ENCODE results near the gene CAV3. TPM values are rescaled to one million over a fixed set of nuclear protein-coding genes. Genes with fewer than 3 reads are reported as not detected.

The CAV3 gene
- total and polyA plus RNA-seq, 10 donors, result 0.11 TPM; not detected in 9

DNA sequence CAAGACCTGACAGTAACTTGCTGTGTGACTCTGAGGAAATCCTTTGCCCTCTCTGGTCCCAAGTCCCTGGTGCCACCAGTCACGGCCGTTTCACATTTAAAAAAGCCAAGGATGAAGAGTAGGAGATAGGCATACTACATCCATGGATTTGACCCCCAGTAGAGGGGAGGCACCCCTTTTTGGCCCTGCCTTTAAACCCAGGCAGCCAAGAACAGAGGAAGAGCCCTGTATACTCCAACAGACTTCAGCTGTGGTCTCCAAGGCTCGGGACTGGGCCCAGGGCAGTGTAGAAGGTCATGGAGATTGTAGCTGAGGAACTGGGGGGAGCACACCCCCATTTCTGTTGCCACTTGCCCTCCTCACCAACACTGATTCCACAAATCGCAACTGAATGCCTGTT is 3.7 kb downstream of the CAV3 start:
- Histone ChIP-seq H3K4me1 (peaks cover 0 to 10% (median 0%) of the 10 kb centered on the region in 6 donors), H3K4me3 (no peak overlapping the region), H3K36me3 (no peaks in the 10 kb centered on the region), H3K27ac (no peak overlapping the region), H3K27me3 (replicated peaks in 1 of 7) (peaks cover 0 to 17% (median 0%) of the 10 kb centered on the region in 7 donors), H3K9me3 (no peaks in the 10 kb centered on the region)
- TF ChIP-seq POLR2A (IDR thresholded peaks at IDR 0.05) (no peak), POLR2AphosphoS5 (IDR thresholded peaks at IDR 0.05) (no peak), CTCF (IDR thresholded peaks at IDR 0.05 in 8 of 11, conservative IDR thresholded peaks at IDR 0.05 in 3 of 11) (no peak)
- WGBS, 5 donors, result 80 to 96% (median 91%) methylated on average over 4 of the region's 4 CpGs
- intact Hi-C loops (cut with DNase I; ENCODE audit: low total_unique reads), result no loop called here
- no peak for DNase-seq

DNA sequence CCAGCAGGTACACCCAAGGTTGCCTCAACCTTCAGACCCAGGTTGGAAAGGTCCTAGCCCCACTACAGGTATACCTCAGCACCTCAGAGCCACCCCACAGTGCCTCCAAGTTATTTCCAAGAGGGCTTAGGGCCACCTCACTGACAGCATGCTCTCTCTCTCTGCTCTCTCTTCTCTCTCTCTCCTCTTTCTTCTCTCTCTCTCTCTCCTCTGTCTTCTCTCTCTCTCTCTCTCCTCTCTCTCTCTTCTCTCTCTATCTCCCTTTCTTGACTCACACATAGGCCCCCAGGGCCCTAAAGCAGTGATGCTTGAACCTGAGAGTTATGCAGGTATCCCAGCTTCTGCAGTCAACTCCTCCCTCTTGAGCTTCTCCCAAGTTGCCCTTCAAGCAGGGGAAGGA is 4.2 kb downstream of the CAV3 start:
- intact Hi-C loops (cut with DNase I; ENCODE audit: low total_unique reads), result no loop called here

DNA sequence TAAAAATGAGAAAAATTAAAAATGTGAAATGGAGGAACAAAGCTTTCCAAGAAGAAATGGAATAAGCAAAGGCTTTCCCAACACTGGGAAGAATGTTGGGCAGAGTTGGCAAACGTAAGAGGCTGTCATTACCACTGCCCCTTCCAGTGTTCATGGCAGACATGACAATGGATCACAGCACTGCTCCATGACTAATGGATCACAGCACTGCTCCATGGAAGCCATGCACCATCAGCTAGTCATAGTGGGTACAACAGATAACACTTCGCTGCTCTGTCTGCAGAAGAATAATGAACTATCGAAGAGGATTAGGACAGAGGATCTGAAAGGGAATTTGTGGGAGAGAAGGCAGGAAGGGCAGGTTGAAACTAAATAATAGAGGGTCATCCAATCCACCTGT is 5.0 kb downstream of the CAV3 start:
- H3K4me3 ChIP-seq, result no peak overlapping the region
- H3K27me3 ChIP-seq (replicated peaks in 1 of 7), result peaks cover 0 to 8% (median 0%) of the 10 kb centered on the region in 7 donors
- H3K27ac ChIP-seq, result no peak overlapping the region
- intact Hi-C loops (cut with DNase I; ENCODE audit: low total_unique reads), result no loop called here
- H3K4me1 ChIP-seq, result peaks cover 0 to 10% (median 0%) of the 10 kb centered on the region in 6 donors
- no peak for DNase-seq
- WGBS, 5 donors, result 58 to 76% (median 70%) methylated on average over 3 of the region's 3 CpGs
- no peaks in the 10 kb centered on the region for H3K36me3 ChIP-seq
- H3K9me3 ChIP-seq, result no peaks in the 10 kb centered on the region
- TF ChIP-seq POLR2AphosphoS5 (IDR thresholded peaks at IDR 0.05), result no peak
- TF ChIP-seq CTCF (IDR thresholded peaks at IDR 0.05 in 8 of 11, conservative IDR thresholded peaks at IDR 0.05 in 3 of 11), result no peak
- TF ChIP-seq POLR2A (IDR thresholded peaks at IDR 0.05), result no peak

More for the DNA sequence above, 4.2 kb downstream of the CAV3 start:
- peaks cover 0 to 10% (median 0%) of the 10 kb centered on the region in 6 donors for H3K4me1 ChIP-seq
- TF ChIP-seq POLR2A (IDR thresholded peaks at IDR 0.05), result no peak
- no peak for TF ChIP-seq POLR2AphosphoS5 (IDR thresholded peaks at IDR 0.05)
- no peak for TF ChIP-seq CTCF (IDR thresholded peaks at IDR 0.05 in 8 of 11, conservative IDR thresholded peaks at IDR 0.05 in 3 of 11)
- no peaks in the 10 kb centered on the region for H3K9me3 ChIP-seq
- no peak overlapping the region for H3K27ac ChIP-seq
- H3K36me3 ChIP-seq, result no peaks in the 10 kb centered on the region
- peaks cover 0 to 14% (median 0%) of the 10 kb centered on the region in 7 donors for H3K27me3 ChIP-seq (replicated peaks in 1 of 7)
- no peak for DNase-seq
- no peak overlapping the region for H3K4me3 ChIP-seq

GRCh38 chr3:8739757-8740504 is 6.3 kb downstream of the CAV3 start:
- intact Hi-C loops (cut with DNase I; ENCODE audit: low total_unique reads), result no loop called here
- DNase-seq, result no peak
- 75 to 92% (median 81%) methylated on average over 4 to 5 of the region's 5 CpGs for WGBS, 5 donors

More at GRCh38 chr3:8739757-8740504, 6.3 kb downstream of the CAV3 start:
- TF ChIP-seq POLR2A (IDR thresholded peaks at IDR 0.05), result no peak
- no peak for TF ChIP-seq CTCF (IDR thresholded peaks at IDR 0.05 in 8 of 11, conservative IDR thresholded peaks at IDR 0.05 in 3 of 11)
- TF ChIP-seq POLR2AphosphoS5 (IDR thresholded peaks at IDR 0.05), result no peak
- H3K27me3 ChIP-seq (replicated peaks in 1 of 7), result peaks cover 0 to 8% (median 0%) of the 10 kb centered on the region in 7 donors
- no peak overlapping the region for H3K4me3 ChIP-seq
- no peaks in the 10 kb centered on the region for H3K36me3 ChIP-seq
- H3K27ac ChIP-seq, result no peak overlapping the region
- no peaks in the 10 kb centered on the region for H3K9me3 ChIP-seq
- H3K4me1 ChIP-seq, result peaks cover 0 to 10% (median 0%) of the 10 kb centered on the region in 6 donors

All from spleen (tissue), 11 donors.